Erythroblast (primary cell): ENCODE measurements around the gene ACTR5.

ENCODE experiments used
- DNase-seq, 2 experiments: peaks; one replicate each; lab custom pipeline; 2025; lab: John Stamatoyannopoulos, UW
- GATA1 ChIP-seq: IDR thresholded peaks from 2 replicates; pipeline ENCODE4 v1.6.1; 2011; ENCODE audit warnings: low read depth, mild to moderate bottlenecking, control low read depth, low read length, moderate library complexity
- POLR2A ChIP-seq: IDR thresholded peaks from 2 replicates; pipeline ENCODE4 v1.6.1; 2011; ENCODE audit warnings: mild to moderate bottlenecking, low read length

ACTR5 gene

GRCh38 chr20:38725148-38725901 lies 22.9 kb upstream of the ACTR5 start:
- no peak for DNase-seq

GRCh38 chr20:38725931-38726803 lies 22.1 kb upstream of the ACTR5 start:
- DNase-seq: peak; percentile 54 to 62
- no peak for TF ChIP-seq GATA1
- TF ChIP-seq POLR2A: no peak

More at GRCh38 chr20:38725148-38725901, 22.9 kb upstream of the ACTR5 start:
- TF ChIP-seq POLR2A (no peak), GATA1 (no peak)

- DNase-seq: peak; percentile 80 to 83
- TF ChIP-seq GATA1 (no peak), POLR2A (no peak)
These were observed 21.3 kb upstream of the ACTR5 start for GRCh38 chr20:38726804-38727606.

- DNase-seq: peak in 1 of 2 experiments; percentile 52
- no peak for TF ChIP-seq GATA1
- TF ChIP-seq POLR2A: no peak
These were observed 20.6 kb upstream of the ACTR5 start for GRCh38 chr20:38727607-38728190.

- no peak for TF ChIP-seq GATA1
- TF ChIP-seq POLR2A: no peak
- no peak for DNase-seq
These were observed 20.0 kb upstream of the ACTR5 start for GRCh38 chr20:38728191-38728781.

GRCh38 chr20:38728911-38729642 lies 19.2 kb upstream of the ACTR5 start:
- DNase-seq: no peak
- TF ChIP-seq GATA1 (no peak), POLR2A (no peak)

- no peak for TF ChIP-seq GATA1
- no peak for TF ChIP-seq POLR2A
- DNase-seq: no peak
These were observed 18.5 kb upstream of the ACTR5 start for GRCh38 chr20:38729767-38730166.

GRCh38 chr20:38730167-38730988 lies 17.9 kb upstream of the ACTR5 start:
- no peak for DNase-seq
- no peak for TF ChIP-seq POLR2A
- TF ChIP-seq GATA1: no peak

- TF ChIP-seq GATA1 (no peak), POLR2A (no peak)
These were observed 17.1 kb upstream of the ACTR5 start for GRCh38 chr20:38730989-38731737.

GRCh38 chr20:38731738-38732113 lies 16.5 kb upstream of the ACTR5 start:
- DNase-seq: no peak
- TF ChIP-seq POLR2A: no peak
- no peak for TF ChIP-seq GATA1

More at GRCh38 chr20:38730989-38731737, 17.1 kb upstream of the ACTR5 start:
- peak; percentile 77 to 88 for DNase-seq

GRCh38 chr20:38732981-38733380 lies 15.3 kb upstream of the ACTR5 start:
- DNase-seq: no peak
- no peak for TF ChIP-seq GATA1
- no peak for TF ChIP-seq POLR2A
